Brain microvascular endothelial cell (primary cell): ENCODE data around the gene PTPRN2.

Source experiments
- DNase-seq: peaks from one replicate; pipeline ENCODE4 v3.0.0-alpha.2; 2020
- H3K27ac ChIP-seq: fragments of 250-450 bp; sonication (Bioruptor Pico); 2 replicates; pipeline ENCODE4 v1.5.1; 2020; ENCODE audit warnings: mild to moderate bottlenecking, moderate library complexity
- H3K27me3 ChIP-seq: fragments of 250-450 bp; sonication (Bioruptor Pico); replicated peaks from 2 replicates; pipeline ENCODE4 v1.5.1; 2020; ENCODE audit warnings: mild to moderate bottlenecking
- H3K36me3 ChIP-seq: fragments of 250-450 bp; sonication (Bioruptor Pico); replicated peaks from 2 replicates; pipeline ENCODE4 v1.5.1; 2020; ENCODE audit warnings: mild to moderate bottlenecking
- H3K4me3 ChIP-seq: 2 replicates; pipeline ENCODE4 v1.5.1; 2011; ENCODE audit warnings: low read depth, mild to moderate bottlenecking, control low read depth, low read length, moderate library complexity
- in situ Hi-C: cut with HindIII; loops from 2 replicates; pipeline ENCODE4 v1.10.0; 2017; ENCODE audit warnings: low sequenced_read_pairs, low pct_ligation_motif_present
- TF ChIP-seq, protein P1 (sequence below): IDR thresholded peaks from 2 replicates; pipeline ENCODE4 v1.5.1; 2011; ENCODE audit warnings: low read depth, mild to moderate bottlenecking, moderate library complexity, low read length, control low read depth, inconsistent platforms; ENCODE audit errors: missing control alignments

The PTPRN2 gene

DNA sequence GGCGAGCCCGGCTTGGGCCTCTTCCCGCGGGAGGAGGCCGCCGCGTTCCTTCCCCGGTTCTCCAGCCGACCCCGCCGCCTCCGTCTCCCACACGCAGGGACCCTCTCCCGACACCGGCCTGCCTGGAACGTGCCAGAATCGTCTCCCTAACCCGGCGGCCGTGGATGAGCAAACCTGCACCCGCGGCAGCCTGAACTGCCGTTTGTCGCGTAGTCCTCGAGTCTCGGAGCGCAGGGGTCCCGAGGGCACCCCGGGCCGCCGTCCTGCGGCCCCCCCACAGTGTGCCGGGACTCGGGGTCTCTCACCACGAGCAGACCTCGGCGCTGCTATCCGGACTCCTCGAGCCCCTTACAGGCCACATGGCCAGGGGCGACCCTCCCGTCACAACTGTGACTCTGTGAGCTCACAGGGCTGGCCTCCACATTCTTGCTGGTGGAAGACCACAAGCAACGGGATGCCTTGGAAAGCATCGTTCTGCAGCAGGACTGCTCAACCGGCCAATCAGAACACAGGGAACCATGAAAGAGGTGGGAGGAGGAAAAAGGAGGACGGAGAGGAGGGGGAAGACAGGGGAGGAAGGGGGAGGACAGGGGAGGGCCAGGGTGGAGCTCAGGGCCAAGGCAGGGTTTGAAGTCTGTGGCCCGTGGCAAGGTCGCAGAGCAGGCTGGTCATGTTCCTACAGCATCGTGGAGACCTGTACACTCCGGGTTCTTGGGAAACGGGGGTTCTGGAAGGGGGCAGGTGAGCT lies 973.9 kb downstream of the PTPRN2 start:
- Histone ChIP-seq H3K36me3 (no peaks in the 10 kb centered on the region), H3K4me3 (peak overlapping the region; percentile 43), H3K27me3 (no peaks in the 10 kb centered on the region), H3K27ac (no peak overlapping the region)
- DNase-seq = peak; percentile 14
- TF ChIP-seq, protein P1, sequence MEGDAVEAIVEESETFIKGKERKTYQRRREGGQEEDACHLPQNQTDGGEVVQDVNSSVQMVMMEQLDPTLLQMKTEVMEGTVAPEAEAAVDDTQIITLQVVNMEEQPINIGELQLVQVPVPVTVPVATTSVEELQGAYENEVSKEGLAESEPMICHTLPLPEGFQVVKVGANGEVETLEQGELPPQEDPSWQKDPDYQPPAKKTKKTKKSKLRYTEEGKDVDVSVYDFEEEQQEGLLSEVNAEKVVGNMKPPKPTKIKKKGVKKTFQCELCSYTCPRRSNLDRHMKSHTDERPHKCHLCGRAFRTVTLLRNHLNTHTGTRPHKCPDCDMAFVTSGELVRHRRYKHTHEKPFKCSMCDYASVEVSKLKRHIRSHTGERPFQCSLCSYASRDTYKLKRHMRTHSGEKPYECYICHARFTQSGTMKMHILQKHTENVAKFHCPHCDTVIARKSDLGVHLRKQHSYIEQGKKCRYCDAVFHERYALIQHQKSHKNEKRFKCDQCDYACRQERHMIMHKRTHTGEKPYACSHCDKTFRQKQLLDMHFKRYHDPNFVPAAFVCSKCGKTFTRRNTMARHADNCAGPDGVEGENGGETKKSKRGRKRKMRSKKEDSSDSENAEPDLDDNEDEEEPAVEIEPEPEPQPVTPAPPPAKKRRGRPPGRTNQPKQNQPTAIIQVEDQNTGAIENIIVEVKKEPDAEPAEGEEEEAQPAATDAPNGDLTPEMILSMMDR = no peak
- in situ Hi-C loops = no loop called here

DNA sequence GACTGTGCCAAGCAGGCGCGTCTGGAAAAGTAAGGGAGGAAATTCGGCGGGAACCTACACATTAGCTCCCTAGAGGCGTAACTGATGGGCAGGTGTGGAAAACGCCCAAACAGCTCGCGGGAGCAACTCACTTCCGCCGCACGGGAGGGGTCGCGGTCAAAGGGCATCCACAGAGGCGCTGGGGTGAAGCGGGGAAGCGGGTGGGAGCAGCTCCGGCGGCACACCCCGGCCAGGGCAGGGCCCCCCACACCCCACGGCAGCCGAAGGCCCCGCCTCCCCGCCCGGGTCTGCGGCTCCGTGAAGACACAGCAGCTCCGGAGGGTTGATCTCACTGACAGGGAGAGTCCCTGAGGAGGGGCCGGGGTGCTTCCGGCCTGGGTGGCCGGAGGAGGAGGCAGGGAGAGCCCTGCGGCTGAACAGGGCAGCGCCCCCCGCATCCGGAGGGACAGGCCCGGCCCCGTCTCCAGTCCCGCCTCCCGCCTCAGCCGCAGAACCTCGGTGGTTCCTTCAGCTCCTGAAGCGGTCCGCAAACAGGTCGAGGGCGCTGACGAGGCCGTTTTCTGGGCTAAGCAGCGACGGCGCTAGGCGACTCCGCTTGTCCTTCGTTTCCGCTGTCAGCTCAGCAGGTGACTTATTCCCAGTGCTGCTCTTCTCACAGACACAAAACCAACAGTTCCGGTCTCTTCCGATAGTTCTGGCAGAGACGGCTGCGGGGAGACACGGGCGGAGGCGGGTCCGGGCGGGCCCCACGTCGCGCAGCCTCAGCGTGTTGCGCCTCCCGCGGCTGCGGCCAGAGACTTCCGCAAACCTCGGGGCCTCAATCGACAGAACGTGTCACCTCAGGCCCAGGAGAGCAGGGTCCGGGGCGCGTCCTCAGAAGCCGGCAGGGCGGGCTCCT lies 974.7 kb downstream of the PTPRN2 start:
- Histone ChIP-seq H3K36me3 (no peaks in the 10 kb centered on the region), H3K27me3 (no peaks in the 10 kb centered on the region), H3K27ac (no peak overlapping the region), H3K4me3 (peak overlapping the region; percentile 43)
- DNase-seq = peak; percentile 15
- in situ Hi-C loops = no loop called here
- TF ChIP-seq, protein P1 = no peak

DNA sequence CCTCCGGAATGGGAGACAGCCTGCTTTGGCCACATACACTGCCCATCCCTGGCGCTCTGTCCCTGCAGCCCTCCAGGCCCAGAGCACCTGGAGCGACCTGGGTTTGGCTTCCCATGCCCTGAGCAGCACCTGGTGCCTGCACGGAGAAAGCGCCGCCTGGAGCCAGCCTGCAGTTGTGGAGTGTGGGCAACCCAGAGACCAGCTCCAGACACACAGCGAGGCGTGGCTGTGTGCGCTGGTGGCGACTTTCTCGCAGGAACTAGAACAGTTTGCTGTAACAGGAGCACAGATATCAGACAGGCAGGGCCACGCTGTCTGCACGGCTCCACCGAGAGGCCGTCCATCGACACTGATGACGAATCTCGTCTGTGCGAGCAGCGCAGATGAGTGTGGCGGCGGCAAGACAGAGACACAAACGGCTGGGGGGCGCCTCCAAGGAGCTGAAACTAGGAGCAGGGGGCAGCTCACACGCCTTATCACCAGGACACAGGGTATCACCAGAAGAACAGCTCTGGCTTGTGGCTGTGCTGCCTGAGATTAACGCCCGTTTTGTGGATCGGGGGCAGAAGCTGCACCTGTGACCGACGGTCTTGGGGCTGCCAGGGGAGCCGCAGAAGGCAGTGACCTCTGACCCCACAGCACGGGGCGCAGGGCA lies 975.5 kb downstream of the PTPRN2 start:
- DNase-seq = no peak
- Histone ChIP-seq H3K36me3 (no peaks in the 10 kb centered on the region), H3K27ac (no peak overlapping the region), H3K27me3 (no peaks in the 10 kb centered on the region), H3K4me3 (no peak overlapping the region)
- in situ Hi-C loops = no loop called here
- TF ChIP-seq, protein P1 = no peak

DNA sequence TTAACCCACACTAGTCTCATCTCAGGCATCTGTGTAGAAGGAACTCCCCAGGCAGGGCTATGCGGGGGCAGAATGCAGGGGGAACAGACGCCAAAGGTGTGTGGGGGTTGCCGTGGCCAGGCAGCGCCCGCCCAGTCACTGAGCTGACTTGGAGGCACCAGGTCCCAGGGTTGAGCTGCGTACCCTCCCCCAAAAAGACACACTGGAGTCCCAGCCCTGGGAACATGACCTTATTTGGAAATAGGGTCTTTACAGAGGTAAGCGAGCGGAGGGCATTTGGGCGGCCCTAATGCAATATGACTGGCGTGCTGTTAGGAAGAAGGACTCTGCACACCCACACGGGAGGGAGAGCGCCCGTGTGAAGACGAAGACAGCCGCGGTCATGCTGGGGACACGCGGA lies 976.3 kb downstream of the PTPRN2 start:
- TF ChIP-seq, protein P1 = no peak
- in situ Hi-C loops = no loop called here
- no peak for DNase-seq
- Histone ChIP-seq H3K27ac (no peak overlapping the region), H3K4me3 (no peak overlapping the region), H3K27me3 (no peaks in the 10 kb centered on the region), H3K36me3 (no peaks in the 10 kb centered on the region)

DNA sequence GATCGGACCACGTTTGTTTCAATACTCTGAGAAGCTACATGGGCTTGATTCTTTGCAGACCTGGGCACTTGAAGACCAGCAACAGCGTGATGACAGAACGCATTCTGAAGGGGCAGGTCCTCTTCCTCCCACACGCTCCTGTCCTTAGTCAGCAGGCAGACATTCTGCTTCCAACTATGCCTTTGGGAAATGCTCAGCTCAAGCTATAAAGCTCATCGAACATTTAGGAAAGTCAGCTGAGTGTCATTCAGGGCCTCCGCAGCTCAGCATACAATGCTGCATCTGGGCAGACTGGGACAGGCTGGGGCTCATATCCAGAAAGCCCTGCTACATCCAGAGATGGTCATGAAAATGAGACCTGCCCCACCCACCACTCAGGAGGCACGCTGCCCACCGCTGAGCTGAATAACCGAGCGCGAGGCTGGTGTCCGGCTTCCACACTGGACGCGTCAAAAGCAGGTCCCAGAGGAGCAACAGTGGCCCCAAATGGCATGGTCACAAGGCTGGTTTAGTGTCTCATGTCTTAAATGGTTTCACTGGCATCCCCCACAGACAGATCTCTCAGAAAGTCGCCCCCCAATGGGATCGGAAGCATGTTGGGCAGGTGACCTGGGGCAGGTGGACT lies 976.8 kb downstream of the PTPRN2 start:
- in situ Hi-C loops = no loop called here
- DNase-seq = no peak
- TF ChIP-seq, protein P1 = no peak
- Histone ChIP-seq H3K27ac (no peak overlapping the region), H3K36me3 (no peaks in the 10 kb centered on the region), H3K27me3 (no peaks in the 10 kb centered on the region), H3K4me3 (no peak overlapping the region)
